ENCODE data around the gene ARL8A. TPM values are rescaled to one million over a fixed set of nuclear protein-coding genes. Genes with fewer than 3 reads are reported as not detected.

The ARL8A gene
- total RNA-seq, 4 donors from 2014 or later = 28.2 to 53.5 (median 49.8) TPM

DNA sequence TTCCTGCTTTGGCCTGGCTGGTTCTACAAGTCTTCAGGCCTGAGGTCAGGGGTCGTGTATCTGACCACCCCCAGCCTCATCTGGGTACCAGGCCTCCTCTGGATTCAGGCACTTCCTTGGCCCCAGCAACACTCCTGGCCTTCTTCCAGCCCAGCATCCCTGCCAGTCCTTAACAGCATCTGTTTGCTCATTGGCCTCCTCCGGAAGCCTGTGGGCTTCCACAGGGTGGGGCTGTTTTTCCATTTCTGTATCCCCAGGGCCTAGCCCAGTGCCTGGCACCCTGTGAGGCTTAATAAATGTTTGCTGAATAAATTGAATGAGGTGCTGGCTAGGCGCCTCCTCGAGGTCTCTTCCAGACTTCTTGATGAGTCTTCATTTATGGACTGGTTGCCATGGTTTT lies 43.4 kb downstream of the ARL8A start:
- H3K4me3 ChIP-seq = no peak overlapping the region
- no peaks in the 10 kb centered on the region for H3K9me3 ChIP-seq
- DNase-seq = no peak
- H3K4me1 ChIP-seq = no peaks in the 10 kb centered on the region
- no peak overlapping the region for H3K27ac ChIP-seq
- in situ Hi-C loops (cut with MboI; ENCODE audit: low sequenced_read_pairs in 4 of 4) (no loop called here), intact Hi-C loops (cut with DNase I; ENCODE audit: low total_unique reads) (no loop called here)
- ATAC-seq = no peak
- TF ChIP-seq POLR2A (IDR thresholded peaks at IDR 0.05) (no peak), CTCF (IDR thresholded peaks at IDR 0.05 in 4 of 5, conservative IDR thresholded peaks at IDR 0.05 in 1 of 5) (no peak)
- H3K36me3 ChIP-seq = no peaks in the 10 kb centered on the region
- H3K27me3 ChIP-seq = no peaks in the 10 kb centered on the region

DNA sequence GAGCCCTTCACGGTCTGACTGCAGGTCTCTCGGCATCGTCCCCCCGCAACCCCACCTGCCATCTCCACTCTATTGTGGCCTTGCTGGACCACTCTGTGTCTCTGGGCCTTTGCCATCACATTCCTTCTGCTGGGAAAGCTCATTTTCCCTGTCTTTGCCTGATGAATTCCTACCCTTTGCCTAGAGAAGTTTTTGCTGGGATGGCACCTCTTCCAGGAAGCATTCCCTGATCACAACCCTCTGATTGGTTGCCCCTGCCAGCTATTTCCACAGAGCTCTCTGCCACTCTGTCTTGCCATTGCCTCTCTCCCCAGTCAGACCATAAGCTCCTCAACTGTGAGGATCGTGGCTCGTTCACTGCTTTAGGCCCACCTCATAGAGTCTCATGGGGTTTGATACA lies 50.7 kb downstream of the ARL8A start:
- DNase-seq (no peak), ATAC-seq (no peak)
- intact Hi-C loops (cut with DNase I; ENCODE audit: low total_unique reads) (no loop called here), in situ Hi-C loops (cut with MboI; ENCODE audit: low sequenced_read_pairs in 4 of 4) (no loop called here)
- Histone ChIP-seq H3K9me3 (no peaks in the 10 kb centered on the region), H3K4me3 (no peak overlapping the region), H3K27ac (no peak overlapping the region), H3K4me1 (no peaks in the 10 kb centered on the region), H3K36me3 (no peaks in the 10 kb centered on the region), H3K27me3 (no peaks in the 10 kb centered on the region)
- TF ChIP-seq POLR2A (IDR thresholded peaks at IDR 0.05) (no peak), CTCF (IDR thresholded peaks at IDR 0.05 in 4 of 5, conservative IDR thresholded peaks at IDR 0.05 in 1 of 5) (no peak)

GRCh38 chr1:202090994-202091393 lies 53.5 kb downstream of the ARL8A start:
- intact Hi-C loops (cut with DNase I; ENCODE audit: low total_unique reads) = no loop called here
- DNase-seq = no peak
- ATAC-seq = no peak
- no peaks in the 10 kb centered on the region for H3K36me3 ChIP-seq
- H3K27me3 ChIP-seq = no peaks in the 10 kb centered on the region
- no peaks in the 10 kb centered on the region for H3K9me3 ChIP-seq
- H3K4me3 ChIP-seq = no peak overlapping the region
- no peaks in the 10 kb centered on the region for H3K4me1 ChIP-seq
- H3K27ac ChIP-seq = no peak overlapping the region
- TF ChIP-seq CTCF (IDR thresholded peaks at IDR 0.05 in 4 of 5, conservative IDR thresholded peaks at IDR 0.05 in 1 of 5) (no peak), POLR2A (IDR thresholded peaks at IDR 0.05) (no peak)
- in situ Hi-C loops (cut with MboI; ENCODE audit: low sequenced_read_pairs in 4 of 4) = no loop called here

DNA sequence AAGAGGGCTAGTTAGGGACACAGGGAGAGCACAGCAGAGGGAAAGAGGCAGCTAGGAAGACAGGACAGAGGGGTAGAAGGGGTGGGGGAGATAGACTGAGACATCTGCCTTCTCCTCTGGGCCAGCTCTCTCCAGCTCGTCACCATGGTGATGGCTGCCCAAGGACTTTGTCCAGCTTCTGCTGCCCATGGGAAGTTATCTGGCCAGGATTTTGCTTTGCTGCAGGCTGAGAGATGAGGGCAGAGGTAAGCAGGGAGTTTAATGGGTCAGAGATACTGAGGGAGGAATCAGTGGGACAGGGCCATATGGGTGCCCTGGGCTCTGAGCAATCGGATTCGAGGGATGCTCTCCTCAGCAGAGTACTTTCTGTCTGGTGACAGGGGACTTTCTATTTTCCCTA lies 56.3 kb downstream of the ARL8A start:
- TF ChIP-seq CTCF (IDR thresholded peaks at IDR 0.05 in 4 of 5, conservative IDR thresholded peaks at IDR 0.05 in 1 of 5) (no peak), POLR2A (IDR thresholded peaks at IDR 0.05) (no peak)
- Histone ChIP-seq H3K4me1 (no peaks in the 10 kb centered on the region), H3K27me3 (no peaks in the 10 kb centered on the region), H3K27ac (no peak overlapping the region), H3K9me3 (no peaks in the 10 kb centered on the region), H3K4me3 (no peak overlapping the region), H3K36me3 (no peaks in the 10 kb centered on the region)
- DNase-seq = no peak
- intact Hi-C loops (cut with DNase I; ENCODE audit: low total_unique reads) (no loop called here), in situ Hi-C loops (cut with MboI; ENCODE audit: low sequenced_read_pairs in 4 of 4) (no loop called here)
- no peak for ATAC-seq

DNA sequence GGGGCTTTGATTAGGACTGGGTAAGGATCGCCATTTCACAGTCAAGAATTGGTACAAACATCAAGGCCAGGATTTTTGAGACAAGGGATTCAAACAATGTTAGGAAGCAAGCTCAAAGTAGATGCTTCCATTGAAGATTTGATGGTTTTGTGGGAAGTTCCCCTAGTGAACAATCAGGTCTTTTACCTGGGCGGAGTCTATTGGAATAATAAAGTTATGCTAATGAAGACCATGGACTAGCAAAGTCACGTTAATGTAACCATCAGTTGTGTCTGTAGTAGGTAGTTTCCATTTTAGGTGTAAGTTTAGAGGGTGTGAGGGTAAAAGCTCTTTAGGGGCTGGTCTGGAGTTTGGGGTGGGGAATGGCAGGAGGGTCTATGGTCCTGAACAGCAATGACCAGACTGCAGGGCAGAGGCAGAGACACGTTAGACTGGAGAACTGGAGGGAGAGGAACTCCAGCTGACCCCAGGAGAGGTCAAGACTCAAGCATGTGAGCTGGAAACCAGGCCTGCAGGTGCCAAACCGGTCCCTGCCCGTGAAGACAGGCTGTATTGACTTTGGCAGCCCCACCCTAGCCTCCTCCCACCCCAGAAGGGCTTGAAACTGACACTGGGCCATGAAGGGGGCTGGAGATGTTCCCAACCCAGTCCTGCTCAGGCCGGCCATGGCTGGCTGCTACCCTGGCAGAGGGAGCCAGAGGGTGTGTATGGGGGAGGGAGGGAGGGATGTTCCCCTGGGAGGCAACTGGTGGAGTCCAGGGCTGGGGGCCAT lies 57.8 kb downstream of the ARL8A start:
- no peaks in the 10 kb centered on the region for H3K36me3 ChIP-seq
- no peaks in the 10 kb centered on the region for H3K9me3 ChIP-seq
- no peaks in the 10 kb centered on the region for H3K27me3 ChIP-seq
- intact Hi-C loops (cut with DNase I; ENCODE audit: low total_unique reads) = no loop called here
- DNase-seq = no peak
- TF ChIP-seq CTCF (IDR thresholded peaks at IDR 0.05 in 4 of 5, conservative IDR thresholded peaks at IDR 0.05 in 1 of 5) (no peak), POLR2A (IDR thresholded peaks at IDR 0.05) (no peak)
- H3K4me3 ChIP-seq = no peak overlapping the region
- H3K27ac ChIP-seq = no peak overlapping the region
- no peaks in the 10 kb centered on the region for H3K4me1 ChIP-seq
- ATAC-seq = no peak
- in situ Hi-C loops (cut with MboI; ENCODE audit: low sequenced_read_pairs in 4 of 4) = no loop called here

Data from gastrocnemius medialis (tissue), 4 donors.